ENCODE results near the gene ABL1.

Gene ABL1

DNA sequence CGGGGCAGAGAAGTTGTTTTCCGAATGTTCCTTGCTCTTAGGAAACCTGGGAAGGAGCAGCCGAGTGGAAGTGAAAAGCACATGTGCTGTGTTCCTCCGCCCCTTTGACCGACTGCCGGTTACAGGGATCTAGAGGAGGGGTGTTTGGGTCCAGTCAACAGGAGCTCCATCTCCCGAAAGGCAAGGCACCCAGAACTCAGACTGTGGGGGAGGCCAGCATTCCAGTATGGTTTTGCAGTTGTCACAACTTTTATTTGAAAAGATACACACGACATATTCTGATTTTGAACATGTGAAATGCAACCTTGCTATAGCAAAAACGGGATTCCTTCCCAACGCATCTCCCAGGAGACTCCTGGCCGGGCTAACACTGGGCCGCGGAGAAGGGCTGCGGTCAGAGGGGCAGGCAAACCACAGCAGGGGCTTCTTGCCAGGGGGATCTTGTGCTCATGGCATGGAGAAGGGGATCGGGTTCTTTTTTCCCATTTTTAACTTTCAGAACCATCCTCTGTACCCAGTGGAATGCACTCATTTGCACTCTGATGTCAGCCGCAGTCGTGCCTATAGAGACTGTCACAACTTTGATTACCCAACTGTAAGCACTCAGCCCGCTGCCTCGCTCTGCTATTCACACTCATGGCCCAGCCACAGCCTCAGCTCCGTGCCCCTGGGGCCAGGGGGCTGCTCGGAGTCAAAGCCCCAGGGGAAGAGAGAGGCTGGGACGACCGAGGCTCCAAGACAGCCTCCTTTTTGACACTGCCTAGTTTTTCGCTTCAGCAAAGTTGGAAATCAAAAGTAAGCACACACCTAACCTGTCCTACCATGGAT is 57.6 kb downstream of the ABL1 start:
- DNase-seq, result no peak

GRCh38 chr9:130893341-130894101 is 58.5 kb downstream of the ABL1 start:
- no peak for DNase-seq

DNA sequence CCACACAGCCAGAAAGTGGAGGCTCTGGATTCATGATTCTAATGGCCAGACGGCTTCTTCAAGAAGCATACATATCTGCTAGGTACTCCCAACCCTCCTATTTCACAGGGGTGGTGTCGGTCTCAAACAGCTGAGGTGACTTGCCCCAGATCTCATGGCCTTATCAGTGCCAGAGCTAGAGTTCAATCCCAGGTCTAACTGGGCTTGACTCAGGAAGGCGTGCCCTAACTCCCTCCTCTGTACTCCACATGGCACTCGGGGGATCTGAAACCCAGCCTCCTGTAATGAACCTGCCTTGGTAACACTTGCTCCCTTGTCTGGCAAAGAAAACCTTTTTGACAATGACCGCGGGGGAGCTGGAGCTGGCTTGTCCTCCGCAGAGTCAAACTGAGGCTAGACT is 59.5 kb downstream of the ABL1 start:
- DNase-seq, result no peak

- DNase-seq, result no peak
These were observed 60.0 kb downstream of the ABL1 start for GRCh38 chr9:130895038-130895437.

- DNase-seq, result no peak
These were observed 60.6 kb downstream of the ABL1 start for GRCh38 chr9:130895481-130896232.

- DNase-seq, result no peak
These were observed 61.4 kb downstream of the ABL1 start, which contains the start of gene QRFP for GRCh38 chr9:130896233-130897014. Gene QRFP (minus strand): TSS chr9:130896812. CDS start chr9:130893838, 2,974 bp downstream.

GRCh38 chr9:130897105-130897751 is 62.2 kb downstream of the ABL1 start:
- DNase-seq, result no peak

DNA sequence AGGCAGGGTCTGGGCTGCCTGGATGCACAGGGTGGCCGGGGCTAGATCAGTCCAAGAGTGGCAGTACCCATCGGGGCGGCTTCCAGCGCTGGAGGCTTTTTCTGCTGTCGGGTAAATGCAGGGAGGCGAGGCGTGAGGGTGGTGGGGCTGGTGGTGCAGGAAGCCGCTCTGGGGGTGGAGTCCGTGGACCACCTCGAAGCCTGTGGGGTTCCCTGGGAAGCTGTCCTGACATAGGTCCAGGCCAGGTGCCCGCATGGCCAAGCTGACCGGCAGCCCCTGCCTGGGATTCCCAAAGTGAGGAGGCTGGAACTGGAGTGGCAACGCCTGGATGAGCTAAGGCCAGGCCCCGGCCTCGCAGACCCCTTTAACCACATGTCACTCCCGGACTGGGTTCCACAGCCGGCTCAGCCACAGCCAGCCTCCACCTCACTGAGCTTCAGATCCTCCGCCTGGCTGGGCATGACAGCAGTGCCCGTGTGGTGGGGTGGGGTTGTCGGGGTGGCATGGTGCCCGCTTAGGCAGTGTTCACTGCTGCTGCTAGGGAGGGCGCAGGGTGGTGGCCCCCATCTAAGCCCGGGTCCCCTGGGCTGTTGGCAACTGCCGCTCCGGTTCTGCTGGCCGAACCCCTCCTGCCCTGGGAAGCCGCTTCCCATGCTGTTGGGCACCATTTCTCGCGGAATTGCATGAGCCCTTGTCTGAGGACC is 62.9 kb downstream of the ABL1 start:
- no peak for DNase-seq

- no peak for DNase-seq
These were observed 63.4 kb downstream of the ABL1 start for GRCh38 chr9:130898552-130898852.

- no peak for DNase-seq
These were observed 64.1 kb downstream of the ABL1 start for GRCh38 chr9:130899051-130899748.

DNA sequence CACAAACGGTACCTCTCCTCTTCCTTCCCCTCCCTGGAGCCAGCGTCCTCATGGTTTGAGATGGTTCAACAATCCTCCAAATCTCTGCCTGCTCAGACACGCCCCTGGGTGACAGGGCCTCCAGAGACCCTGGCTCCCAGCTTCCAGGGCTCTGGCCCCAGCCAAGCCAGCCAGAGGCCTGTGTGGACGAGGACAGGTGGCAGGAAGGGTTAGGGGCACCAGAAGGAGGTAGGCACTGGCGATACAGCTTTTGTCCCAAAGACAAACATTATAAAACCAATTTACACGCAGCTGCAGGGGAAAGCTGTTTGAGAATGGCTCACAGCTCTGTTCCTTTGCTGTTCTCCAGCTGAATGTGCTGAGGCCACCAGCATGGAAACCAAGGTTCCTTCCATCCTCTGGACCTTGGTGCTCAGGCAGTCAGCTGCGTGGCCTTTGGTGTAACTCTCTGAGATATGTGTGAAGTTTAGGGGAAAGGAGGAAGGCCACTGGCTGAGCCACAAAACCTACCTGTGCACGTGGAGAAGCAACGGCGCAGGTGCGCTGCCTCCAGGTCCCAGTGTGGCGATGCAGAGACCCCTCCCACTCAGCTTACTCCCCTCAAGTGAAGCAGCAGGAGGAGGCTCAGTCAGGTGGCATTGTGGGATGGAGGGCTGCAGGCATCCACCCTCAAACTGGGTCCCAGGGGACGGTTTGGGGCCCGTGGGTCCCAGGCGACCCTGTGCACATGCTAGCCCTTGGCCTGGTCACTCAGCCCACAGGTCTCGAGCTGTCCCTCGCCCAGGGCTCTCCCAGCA is 65.8 kb downstream of the ABL1 start:
- DNase-seq, result no peak

DNA sequence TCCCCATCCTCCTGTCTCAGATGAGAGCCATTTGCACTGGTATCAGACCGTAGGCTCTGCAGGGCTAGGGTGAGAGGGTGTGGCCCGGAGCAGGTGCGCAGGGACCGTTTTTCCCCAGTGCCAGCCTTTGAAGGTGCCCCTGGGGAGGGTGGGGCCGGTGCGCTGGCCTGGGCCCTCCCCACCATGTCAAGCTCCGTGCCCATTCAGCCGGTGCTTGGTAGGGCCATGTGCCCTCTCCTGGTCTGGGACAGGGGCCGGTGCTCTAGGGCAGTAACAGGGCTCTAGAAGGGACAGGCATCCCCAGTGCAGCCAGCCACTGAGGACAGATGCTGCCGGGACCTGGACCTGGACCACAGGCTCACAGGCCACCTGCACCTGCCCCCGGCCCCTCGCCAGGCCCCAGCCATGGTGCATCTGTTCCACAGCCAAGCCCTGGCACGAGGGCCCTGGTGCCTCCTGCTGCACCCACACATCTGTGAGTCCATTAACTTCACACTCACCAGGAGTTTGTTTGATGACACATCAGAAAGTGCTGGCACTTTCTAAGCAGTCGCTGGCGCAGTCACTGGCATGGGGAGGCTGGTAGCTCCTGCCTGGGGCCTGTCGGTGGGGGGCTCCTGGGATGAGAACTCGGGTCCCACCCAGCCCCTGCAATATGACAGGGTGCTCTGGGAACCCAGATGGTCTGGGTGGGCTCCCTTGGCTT is 66.6 kb downstream of the ABL1 start:
- no peak for DNase-seq

- DNase-seq, result no peak
These were observed 67.4 kb downstream of the ABL1 start for GRCh38 chr9:130902204-130903185.

DNA sequence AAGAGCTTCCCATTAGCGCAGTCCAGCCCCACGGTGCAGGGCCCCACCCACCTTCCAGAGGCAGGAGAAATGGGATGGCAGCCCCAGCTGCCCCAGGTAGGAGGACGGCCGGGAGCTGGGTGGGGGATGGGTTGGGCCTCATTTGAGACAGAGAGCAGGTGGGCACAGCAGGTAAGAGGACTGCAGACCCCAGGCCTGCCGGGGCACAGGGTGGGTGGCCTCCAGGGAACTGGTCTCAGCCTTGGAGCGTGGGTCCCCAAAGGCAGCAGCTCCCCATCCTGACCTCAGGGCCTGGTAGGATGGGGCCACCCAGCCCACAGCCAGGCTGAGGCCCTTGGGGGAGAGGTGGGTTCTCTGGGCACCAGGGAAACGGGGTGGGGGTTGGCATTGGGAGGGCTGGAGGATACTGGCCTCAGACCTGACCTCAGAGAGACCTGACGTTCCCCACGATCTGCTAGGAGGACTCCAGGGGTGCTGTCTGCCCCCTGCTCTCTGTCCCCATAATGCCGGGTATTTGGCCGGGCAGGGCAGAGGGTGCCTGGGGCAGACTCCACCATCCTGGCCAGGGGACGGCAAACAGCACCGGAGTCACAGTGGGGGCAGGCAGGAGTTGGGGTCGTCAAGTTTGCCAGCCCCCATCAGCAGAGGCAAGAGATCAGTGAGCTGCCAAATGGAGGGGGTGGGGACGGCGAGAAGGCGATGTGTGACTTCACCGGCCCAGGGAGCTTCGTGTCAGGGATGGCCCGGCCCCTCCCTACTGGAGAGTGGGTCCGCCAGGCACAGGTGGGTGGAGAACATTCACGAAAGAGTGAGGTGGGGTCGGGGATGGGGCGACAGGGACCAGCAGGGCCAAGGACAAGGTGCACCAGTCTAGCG is 68.4 kb downstream of the ABL1 start:
- no peak for DNase-seq

DNA sequence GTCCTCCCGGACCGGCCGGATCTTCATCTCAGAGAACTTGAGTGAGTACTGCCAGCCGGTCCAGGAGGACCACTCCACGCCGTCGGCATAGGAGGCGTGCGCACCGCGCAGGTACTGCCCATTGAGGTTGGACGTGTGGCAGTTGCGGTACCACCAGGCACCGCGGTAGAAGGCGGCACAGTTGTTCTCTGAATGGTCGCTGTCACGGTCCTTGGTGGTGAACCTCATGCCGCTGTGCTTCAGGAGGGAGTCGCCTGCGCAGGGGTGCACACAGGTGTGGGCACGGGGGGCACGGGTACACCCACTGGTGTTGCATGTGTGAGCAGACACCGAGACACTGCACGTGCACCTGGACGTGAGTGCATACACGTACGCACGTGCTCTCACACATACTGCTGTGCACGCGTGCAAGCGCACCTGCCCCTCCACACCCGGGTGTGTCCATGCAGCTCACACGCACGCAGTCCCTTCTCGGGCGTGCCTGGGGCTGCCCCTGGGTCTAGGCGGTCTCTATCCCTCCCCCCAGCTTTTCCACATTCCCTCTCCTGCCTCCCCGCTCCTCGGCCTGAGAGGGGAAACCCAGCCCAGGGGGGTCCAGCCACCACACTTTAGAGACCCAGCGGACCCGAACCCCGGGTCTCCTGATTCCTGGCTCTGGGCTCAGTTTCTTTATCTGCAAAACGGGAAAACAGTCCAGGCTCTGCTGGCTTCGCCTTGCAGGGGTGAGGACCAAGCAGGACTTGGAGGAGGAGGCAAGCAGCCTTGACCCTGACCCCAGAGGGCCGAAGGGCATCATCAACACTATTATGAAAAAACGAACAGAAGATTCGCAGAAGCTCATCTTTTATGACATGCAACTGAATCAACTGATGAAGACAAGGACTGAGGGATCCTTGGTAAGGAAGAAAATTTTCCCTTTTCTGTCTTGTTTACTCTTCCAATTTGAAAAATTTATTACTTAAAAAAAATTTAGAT is 69.3 kb downstream of the ABL1 start:
- DNase-seq, result no peak
